ENCODE results near the gene ADRB2. TPM values are rescaled to one million over a fixed set of nuclear protein-coding genes. Genes with fewer than 3 reads are reported as not detected.

ADRB2 gene
- total and polyA plus RNA-seq, 2 of the 13 experiments (the other 11 are each of a cell fraction or from before 2014, with no cell fraction given) = not detected

- no peak for TF ChIP-seq TRIM22 (IDR thresholded peaks at IDR 0.05)
- TF ChIP-seq MXI1 (IDR thresholded peaks at IDR 0.05; ENCODE audit: borderline replicate concordance, low read depth, low read length) = no peak
- TF ChIP-seq YEATS4 (CRISPR knock-in tag; IDR thresholded peaks at IDR 0.05; ENCODE audit: borderline replicate concordance) = no peak
- no peak for TF ChIP-seq ZNF552 (CRISPR knock-in tag; IDR thresholded peaks at IDR 0.05; ENCODE audit: borderline replicate concordance)
- TF ChIP-seq ARID3A (IDR thresholded peaks at IDR 0.05; ENCODE audit: low read depth, low read length) = no peak
- TF ChIP-seq FLYWCH1 (CRISPR knock-in tag; IDR thresholded peaks at IDR 0.05) = no peak
- no peak for TF ChIP-seq ZNF550 (CRISPR knock-in tag; IDR thresholded peaks at IDR 0.05; ENCODE audit: borderline replicate concordance)
These were observed 29.0 kb downstream of the ADRB2 start (continued) for GRCh38 chr5:148855249-148856008.

GRCh38 chr5:148856009-148856367, 29.6 kb downstream of the ADRB2 start:
- no peak overlapping the region for H3K9ac ChIP-seq (ENCODE audit: insufficient read depth, low read depth, low read length)
- H3K27me3 ChIP-seq (ENCODE audit: control insufficient read depth in 1 of 2, insufficient read depth in 2 of 2, low read length in 2 of 2) = no peaks in the 10 kb centered on the region
- ATAC-seq (no peak), FAIRE-seq (no peak), DNase-seq (ENCODE audit: low spot score) (no peak)
- no peak overlapping the region for H3K27ac ChIP-seq (ENCODE audit: extremely low read length, insufficient read depth, low read length)
- H3K79me2 ChIP-seq (ENCODE audit: insufficient read depth, low read length) = no peaks in the 10 kb centered on the region
- no peaks in the 10 kb centered on the region for H3K4me1 ChIP-seq (ENCODE audit: insufficient read depth, low read length)
- H4K20me1 ChIP-seq (ENCODE audit: insufficient read depth, low read length) = no peaks in the 10 kb centered on the region
- H3K4me3 ChIP-seq (replicated peaks in 1 of 3; ENCODE audit: insufficient read depth in 1 of 3, low read depth in 2 of 3, low read length in 3 of 3) = no peak overlapping the region
- intact Hi-C loops (cut with micrococcal nuclease; ENCODE audit: unreplicated experiment) = no loop called here
- in situ Hi-C loops (cut with HindIII; ENCODE audit: extremely low pct_ligation_motif_present, low pct_unique_long_range_greater_than_20kb) = no loop called here
- no peak overlapping the region for H2AFZ ChIP-seq (ENCODE audit: low read length)
- H3K36me3 ChIP-seq (replicated peaks in 1 of 2; ENCODE audit: control insufficient read depth in 1 of 2, insufficient read depth in 2 of 2, low read length in 2 of 2) = no peaks in the 10 kb centered on the region
- BruUV-seq (replicated peaks) = no TSS peak
- CTCF ChIA-PET (ENCODE audit: low intra/inter-chr PET ratio, low total read pairs) = no interaction called here
- H3K9me3 ChIP-seq (ENCODE audit: low read length) = no peaks in the 10 kb centered on the region
- no peak overlapping the region for H3K4me2 ChIP-seq (ENCODE audit: low read depth, low read length)
- WGBS (ENCODE audit: low lambda C conversion rate) = 6% methylated on average over 2 of the region's 2 CpGs
- POLR2A ChIA-PET = no interaction called here
- TF ChIP-seq HDAC1 (CRISPR knock-in tag; IDR thresholded peaks at IDR 0.05) (no peak), ZNF724P (CRISPR knock-in tag; IDR thresholded peaks at IDR 0.05; ENCODE audit: borderline replicate concordance) (no peak), PRDM15 (CRISPR knock-in tag; IDR thresholded peaks at IDR 0.05) (no peak), DDIT3 (CRISPR knock-in tag; IDR thresholded peaks at IDR 0.05) (no peak), ATF3 (CRISPR knock-in tag; IDR thresholded peaks at IDR 0.05) (no peak), ZNF382 (CRISPR knock-in tag; IDR thresholded peaks at IDR 0.05; ENCODE audit: borderline replicate concordance) (no peak), MAZ (IDR thresholded peaks at IDR 0.05; ENCODE audit: borderline replicate concordance, low read depth, low read length) (no peak), MAZ (CRISPR knock-in tag; IDR thresholded peaks at IDR 0.05; ENCODE audit: low read depth) (no peak)

All from HepG2 (cell line).